ENCODE measurements around the gene HSD3B1. TPM values are rescaled to one million over a fixed set of nuclear protein-coding genes. Genes with fewer than 3 reads are reported as not detected.
"Not testable (repeated sequence)": the region's sequence is repeated elsewhere in the genome, so short reads cannot be mapped to it uniquely, and the experiment has no call there.

HSD3B1 gene
- total and polyA plus RNA-seq, 5 experiments from 2014 or later: not detected

- Mint-ChIP-seq H3K36me3 (no peaks in the 10 kb centered on the region), H3K27ac (no peak overlapping the region), H3K27me3 (peaks cover under 1 to 14% (median 11%) of the 10 kb centered on the region in 5 donors), H3K9me3 (peaks cover 0 to 6% (median 0%) of the 10 kb centered on the region in 9 donors), H3K4me1 (no peaks in the 10 kb centered on the region), H3K4me3 (no peak overlapping the region)
- ATAC-seq: no peak
- DNase-seq: no peak
- POLR2A ChIA-PET: no interaction called here
Observed at GRCh38 chr1:119516247-119516646, 9.2 kb downstream of the HSD3B1 start.

- no peak overlapping the region for H3K27ac Mint-ChIP-seq
- H3K36me3 Mint-ChIP-seq: no peaks in the 10 kb centered on the region
- peaks cover under 1 to 15% (median 12%) of the 10 kb centered on the region in 5 donors for H3K27me3 Mint-ChIP-seq
- H3K4me3 Mint-ChIP-seq: no peak overlapping the region
- no peaks in the 10 kb centered on the region for H3K4me1 Mint-ChIP-seq
- DNase-seq (no peak), ATAC-seq (no peak)
- peaks cover 0 to 6% (median 0%) of the 10 kb centered on the region in 9 donors for H3K9me3 Mint-ChIP-seq
- POLR2A ChIA-PET: no interaction called here
Observed at GRCh38 chr1:119516680-119517079, 9.7 kb downstream of the HSD3B1 start.

- H3K36me3 Mint-ChIP-seq, H3K27ac Mint-ChIP-seq, ATAC-seq, H3K4me3 Mint-ChIP-seq, H3K9me3 Mint-ChIP-seq, DNase-seq, H3K4me1 Mint-ChIP-seq, POLR2A ChIA-PET: not testable (repeated sequence)
- H3K27me3 Mint-ChIP-seq: peaks cover 10 to 22% (median 12%) of the 10 kb centered on the region in 5 donors
Observed at GRCh38 chr1:119517667-119518066, 10.7 kb downstream of the HSD3B1 start.

- H3K36me3 Mint-ChIP-seq: peaks cover 0 to 5% (median 0%) of the 10 kb centered on the region in 3 donors
- POLR2A ChIA-PET: no interaction called here
Observed at GRCh38 chr1:119531606-119532323, 24.8 kb downstream of the HSD3B1 start.

GRCh38 chr1:119532324-119532910 is 25.4 kb downstream of the HSD3B1 start:
- H3K36me3 Mint-ChIP-seq: peaks cover 0 to 5% (median 0%) of the 10 kb centered on the region in 3 donors
- peaks cover 0 to 31% (median 13%) of the 10 kb centered on the region in 9 donors for H3K9me3 Mint-ChIP-seq
- no peak overlapping the region for H3K4me3 Mint-ChIP-seq
- POLR2A ChIA-PET: no interaction called here
- H3K4me1 Mint-ChIP-seq: no peaks in the 10 kb centered on the region
- H3K27me3 Mint-ChIP-seq: peaks cover 14 to 23% (median 16%) of the 10 kb centered on the region in 5 donors
- ATAC-seq: no peak
- DNase-seq: no peak
- no peak overlapping the region for H3K27ac Mint-ChIP-seq

More at GRCh38 chr1:119531606-119532323, 24.8 kb downstream of the HSD3B1 start:
- H3K4me1 Mint-ChIP-seq: no peaks in the 10 kb centered on the region
- peaks cover 0 to 31% (median 13%) of the 10 kb centered on the region in 9 donors for H3K9me3 Mint-ChIP-seq
- no peak for ATAC-seq
- H3K27me3 Mint-ChIP-seq: peaks cover 14 to 29% (median 16%) of the 10 kb centered on the region in 5 donors
- H3K27ac Mint-ChIP-seq: no peak overlapping the region
- H3K4me3 Mint-ChIP-seq: no peak overlapping the region
- no peak for DNase-seq

- peaks cover 9 to 19% (median 15%) of the 10 kb centered on the region in 5 donors for H3K27me3 Mint-ChIP-seq
- ATAC-seq (no peak), DNase-seq (no peak)
- peaks cover 0 to 18% (median 5%) of the 10 kb centered on the region in 9 donors for H3K9me3 Mint-ChIP-seq
- POLR2A ChIA-PET: no interaction called here
- H3K27ac Mint-ChIP-seq: no peak overlapping the region
- H3K36me3 Mint-ChIP-seq: no peaks in the 10 kb centered on the region
- H3K4me3 Mint-ChIP-seq: no peak overlapping the region
- no peaks in the 10 kb centered on the region for H3K4me1 Mint-ChIP-seq
Observed at GRCh38 chr1:119535381-119535780, 28.4 kb downstream of the HSD3B1 start.

- Mint-ChIP-seq H3K4me3 (no peak overlapping the region), H3K27ac (no peak overlapping the region), H3K9me3 (peaks cover 0 to 5% (median 0%) of the 10 kb centered on the region in 9 donors), H3K36me3 (no peaks in the 10 kb centered on the region), H3K27me3 (peaks cover 6 to 22% (median 14%) of the 10 kb centered on the region in 5 donors), H3K4me1 (peaks cover 0 to 2% (median 0%) of the 10 kb centered on the region in 4 donors)
- DNase-seq (no peak), ATAC-seq (no peak)
- POLR2A ChIA-PET: no interaction called here
Observed at GRCh38 chr1:119537966-119538365, 31.0 kb downstream of the HSD3B1 start.

GRCh38 chr1:119539636-119540035 is 32.6 kb downstream of the HSD3B1 start:
- H3K9me3 Mint-ChIP-seq: peaks cover 0 to 5% (median 0%) of the 10 kb centered on the region in 9 donors
- ATAC-seq (no peak), DNase-seq (no peak)
- H3K4me1 Mint-ChIP-seq: peaks cover 0 to 2% (median 0%) of the 10 kb centered on the region in 4 donors
- no peak overlapping the region for H3K4me3 Mint-ChIP-seq
- H3K27ac Mint-ChIP-seq: no peak overlapping the region
- no peaks in the 10 kb centered on the region for H3K36me3 Mint-ChIP-seq
- POLR2A ChIA-PET: no interaction called here
- peaks cover 9 to 27% (median 15%) of the 10 kb centered on the region in 5 donors for H3K27me3 Mint-ChIP-seq

- peaks cover 5 to 27% (median 13%) of the 10 kb centered on the region in 5 donors for H3K27me3 Mint-ChIP-seq
- H3K27ac Mint-ChIP-seq: no peak overlapping the region
- no peak overlapping the region for H3K4me3 Mint-ChIP-seq
- H3K4me1 Mint-ChIP-seq: peaks cover 0 to 2% (median 0%) of the 10 kb centered on the region in 4 donors
- POLR2A ChIA-PET: no interaction called here
- no peaks in the 10 kb centered on the region for H3K36me3 Mint-ChIP-seq
- DNase-seq: no peak
- peaks cover 0 to 3% (median 0%) of the 10 kb centered on the region in 9 donors for H3K9me3 Mint-ChIP-seq
- ATAC-seq: no peak
Observed at GRCh38 chr1:119541389-119541788, 34.4 kb downstream of the HSD3B1 start.

- Mint-ChIP-seq H3K4me3 (no peak overlapping the region), H3K36me3 (no peaks in the 10 kb centered on the region), H3K27me3 (peaks cover 5 to 27% (median 13%) of the 10 kb centered on the region in 5 donors), H3K9me3 (peaks cover 0 to 3% (median 0%) of the 10 kb centered on the region in 9 donors), H3K27ac (no peak overlapping the region), H3K4me1 (peaks cover 0 to 2% (median 0%) of the 10 kb centered on the region in 4 donors)
- DNase-seq: no peak
- ATAC-seq: no peak
- POLR2A ChIA-PET: no interaction called here
Observed at GRCh38 chr1:119542492-119542946, 35.5 kb downstream of the HSD3B1 start.

GRCh38 chr1:119544165-119544762 is 37.3 kb downstream of the HSD3B1 start:
- no peak overlapping the region for H3K4me3 Mint-ChIP-seq
- POLR2A ChIA-PET: no interaction called here
- peaks cover 0 to 2% (median 0%) of the 10 kb centered on the region in 4 donors for H3K4me1 Mint-ChIP-seq
- no peak for DNase-seq
- no peak for ATAC-seq
- no peak overlapping the region for H3K27ac Mint-ChIP-seq
- peaks cover 3 to 27% (median 11%) of the 10 kb centered on the region in 5 donors for H3K27me3 Mint-ChIP-seq
- H3K36me3 Mint-ChIP-seq: no peaks in the 10 kb centered on the region
- H3K9me3 Mint-ChIP-seq: peaks cover 0 to 2% (median 0%) of the 10 kb centered on the region in 9 donors

- no peak overlapping the region for H3K4me3 Mint-ChIP-seq
- ATAC-seq: no peak
- DNase-seq: no peak
- POLR2A ChIA-PET: no interaction called here
- H3K36me3 Mint-ChIP-seq: no peaks in the 10 kb centered on the region
- peaks cover 1 to 27% (median 10%) of the 10 kb centered on the region in 5 donors for H3K27me3 Mint-ChIP-seq
- peaks cover 0 to 2% (median 0%) of the 10 kb centered on the region in 4 donors for H3K4me1 Mint-ChIP-seq
- H3K9me3 Mint-ChIP-seq: no peaks in the 10 kb centered on the region
- no peak overlapping the region for H3K27ac Mint-ChIP-seq
Observed at GRCh38 chr1:119546641-119547040, 39.6 kb downstream of the HSD3B1 start.

- Mint-ChIP-seq H3K27me3 (peaks cover 0 to 23% (median 9%) of the 10 kb centered on the region in 5 donors), H3K9me3 (no peaks in the 10 kb centered on the region), H3K4me3 (no peak overlapping the region), H3K4me1 (no peaks in the 10 kb centered on the region), H3K27ac (no peak overlapping the region), H3K36me3 (no peaks in the 10 kb centered on the region)
- POLR2A ChIA-PET: no interaction called here
- DNase-seq (no peak), ATAC-seq (no peak)
Observed at GRCh38 chr1:119547306-119547705, 40.3 kb downstream of the HSD3B1 start.
